GM21529 (cell line): ENCODE measurements around the gene NUCB2.
"Not testable (repeated sequence)": the region's sequence is repeated elsewhere in the genome, so short reads cannot be mapped to it uniquely, and the experiment has no call there.

Experiments
- ATAC-seq: cut with Tn5 transposase; IDR thresholded peaks from one replicate; pipeline ENCODE4 v1.9.1; 2021; ENCODE audit not compliant: unreplicated experiment

NUCB2 gene

DNA sequence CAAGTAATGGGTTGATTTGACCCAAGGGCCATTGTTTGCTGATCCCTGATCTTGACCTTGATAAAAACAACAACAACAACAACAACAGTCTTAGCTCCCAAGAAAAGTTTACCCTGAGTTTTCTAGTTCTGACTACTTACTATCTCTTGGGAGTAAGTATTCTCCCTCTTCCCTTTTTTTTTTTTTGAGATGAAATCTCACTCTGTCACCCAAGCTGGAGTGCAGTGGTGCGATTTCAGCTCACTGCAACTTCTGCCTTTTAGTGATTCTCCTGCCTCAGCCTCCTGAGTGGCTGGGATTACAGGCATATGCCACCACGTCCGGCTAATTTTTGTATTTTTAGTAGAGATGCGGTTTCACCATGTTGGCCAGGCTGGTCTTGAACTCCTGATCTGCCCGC lies 8.0 kb upstream of the NUCB2 start:
- not testable (repeated sequence) for ATAC-seq

DNA sequence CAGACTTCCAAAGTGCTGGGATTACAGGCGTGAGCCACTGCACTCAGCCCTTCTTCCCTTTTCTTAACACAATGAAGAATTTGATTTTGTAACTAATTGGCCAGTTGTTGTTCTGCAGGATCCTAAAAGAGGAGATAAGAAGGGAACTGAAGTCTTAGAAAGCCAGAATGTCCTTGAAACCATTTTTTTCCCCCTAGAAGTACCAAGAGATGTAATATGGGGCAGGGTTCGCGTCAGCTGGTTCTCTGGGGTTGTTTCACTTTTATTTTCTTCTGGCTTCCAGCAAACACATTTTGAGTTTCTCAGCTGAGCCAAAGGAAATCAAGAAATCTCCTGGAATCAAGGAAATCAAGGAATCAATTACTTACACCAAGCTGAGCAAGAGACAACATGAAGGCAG lies 7.6 kb upstream of the NUCB2 start:
- no peak for ATAC-seq

DNA sequence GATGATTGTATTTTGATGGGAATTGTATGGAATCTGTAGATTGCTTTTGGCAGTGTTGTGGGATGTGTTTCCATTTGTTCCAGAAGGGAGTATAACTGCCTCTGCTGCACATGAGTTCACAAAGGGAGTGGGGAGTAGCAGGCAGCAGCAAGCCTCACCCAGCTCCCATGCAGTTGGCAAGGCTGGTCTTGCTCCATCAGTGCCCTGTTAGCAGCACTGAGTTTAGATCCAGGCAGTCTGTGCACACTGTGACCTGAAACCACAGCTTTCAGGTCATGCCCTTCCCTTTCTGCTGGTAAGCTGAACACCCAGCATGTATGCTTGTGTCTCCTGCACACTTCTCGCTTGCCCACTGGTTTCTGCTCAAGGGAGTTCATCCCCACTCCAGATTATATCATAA lies 3.7 kb upstream of the NUCB2 start:
- no peak for ATAC-seq

DNA sequence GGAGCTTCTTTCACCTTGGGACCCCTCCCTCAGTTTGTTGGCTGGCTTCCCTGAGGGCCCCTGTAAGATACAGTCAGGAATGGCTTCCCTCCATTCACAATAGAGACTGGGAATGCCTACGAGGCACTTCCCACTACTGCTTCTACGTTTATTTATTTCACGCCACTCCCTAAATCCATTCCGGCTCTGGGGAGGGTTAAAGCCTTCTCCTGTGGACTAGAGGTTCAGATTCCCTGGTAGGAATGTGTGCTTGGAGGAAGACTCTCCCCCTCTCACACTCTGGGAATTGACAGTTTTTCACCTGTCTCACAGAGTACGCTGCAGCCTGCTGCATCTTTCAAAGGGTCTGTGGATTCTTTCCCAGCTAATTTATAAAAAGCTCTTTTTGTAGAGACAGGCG lies 3.3 kb upstream of the NUCB2 start:
- no peak for ATAC-seq

DNA sequence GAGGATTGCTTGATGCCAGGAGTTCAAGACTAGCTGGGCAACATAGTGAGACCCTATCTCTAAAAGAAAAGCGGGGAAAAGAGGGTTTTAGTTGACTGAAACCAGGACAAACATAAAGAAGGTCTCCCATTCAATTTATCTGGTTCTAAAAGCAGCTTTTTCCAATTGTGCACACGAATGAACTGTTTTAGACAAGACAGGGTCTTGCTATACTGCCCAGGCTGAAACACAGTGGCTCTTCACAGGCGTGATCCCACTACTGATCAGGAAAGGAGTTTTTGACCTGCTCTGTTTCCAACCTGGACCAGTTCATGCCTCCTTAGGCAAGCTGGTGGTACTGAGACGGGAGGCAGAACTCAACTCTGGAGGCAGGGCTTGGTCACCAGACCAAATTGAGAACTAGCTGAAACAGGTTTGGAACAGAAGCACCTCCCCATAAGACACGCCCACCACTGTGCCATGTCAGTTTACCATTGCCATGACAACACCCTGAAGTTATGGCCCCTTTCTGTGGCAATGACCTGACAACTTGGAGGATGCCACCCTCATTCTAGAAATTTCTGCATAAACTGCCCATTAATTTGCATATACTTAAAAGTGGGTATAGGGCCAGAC lies 2.8 kb upstream of the NUCB2 start:
- ATAC-seq, result no peak

DNA sequence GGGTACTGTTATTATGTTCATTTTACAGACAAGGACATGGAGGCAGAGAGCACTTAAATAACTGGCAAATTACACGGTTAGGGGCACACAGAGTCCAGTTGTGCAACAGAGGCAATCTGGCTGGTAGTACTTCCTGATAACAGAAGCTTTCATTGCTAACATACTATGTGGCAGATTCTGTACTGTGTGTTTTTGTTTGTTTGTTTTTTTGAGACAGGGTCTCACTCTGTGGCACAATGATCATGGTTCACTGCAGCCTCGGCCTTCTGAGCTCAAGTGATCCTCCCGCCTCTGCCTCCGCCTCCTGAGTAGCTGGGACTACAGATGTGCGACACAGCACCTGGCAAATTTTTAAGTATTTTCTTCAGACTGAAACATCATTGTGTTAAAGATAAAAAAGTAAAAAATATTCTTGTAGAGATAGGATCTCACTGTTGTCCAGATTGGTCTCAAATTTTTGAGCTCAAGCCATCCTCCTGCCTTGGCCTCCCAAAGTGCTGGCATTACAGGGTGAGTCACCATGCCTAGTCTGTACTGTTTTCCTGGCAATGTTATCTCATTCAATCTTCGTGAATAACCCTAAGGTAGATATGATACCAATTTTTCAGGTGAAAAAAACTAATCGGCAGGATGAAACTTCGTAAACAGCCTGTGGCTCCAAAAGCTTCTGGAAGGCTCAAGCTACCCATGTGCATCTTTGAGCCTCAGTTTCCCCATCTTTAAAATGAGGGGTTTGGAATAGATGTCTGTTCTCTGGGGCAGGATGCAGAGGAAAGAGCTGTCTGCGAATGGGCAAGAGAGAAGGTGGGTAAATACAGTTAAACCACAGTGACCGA lies 921 bp upstream of the NUCB2 start:
- ATAC-seq, result no peak

DNA sequence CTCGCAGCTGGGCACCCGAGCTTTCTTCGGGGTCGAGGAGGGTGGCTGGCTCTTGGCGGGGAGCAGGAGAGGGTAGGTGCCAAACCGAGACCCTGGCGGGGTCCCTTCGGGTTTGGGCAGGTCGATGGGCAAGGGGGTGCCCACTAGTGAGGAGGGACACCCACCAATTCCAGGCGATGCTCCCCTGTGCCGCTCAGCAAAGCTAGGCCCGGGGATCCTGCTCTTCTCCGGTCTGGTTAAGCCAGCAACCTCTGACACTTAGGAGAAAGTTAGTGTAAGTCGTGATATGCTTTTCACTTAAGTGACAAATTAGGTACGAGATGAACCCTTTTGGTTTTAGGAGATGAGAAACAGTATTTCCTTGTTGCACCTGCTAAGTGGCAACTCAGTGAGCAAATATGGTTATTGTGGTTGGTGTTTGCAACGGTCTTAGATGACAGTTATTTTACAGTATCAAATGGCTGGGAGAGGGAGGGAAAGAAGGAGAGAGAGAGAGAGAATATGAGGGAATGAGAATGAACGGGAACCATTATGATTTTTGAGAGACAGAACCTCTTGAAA lies 565 bp downstream of the NUCB2 start:
- peak; percentile 24 for ATAC-seq

DNA sequence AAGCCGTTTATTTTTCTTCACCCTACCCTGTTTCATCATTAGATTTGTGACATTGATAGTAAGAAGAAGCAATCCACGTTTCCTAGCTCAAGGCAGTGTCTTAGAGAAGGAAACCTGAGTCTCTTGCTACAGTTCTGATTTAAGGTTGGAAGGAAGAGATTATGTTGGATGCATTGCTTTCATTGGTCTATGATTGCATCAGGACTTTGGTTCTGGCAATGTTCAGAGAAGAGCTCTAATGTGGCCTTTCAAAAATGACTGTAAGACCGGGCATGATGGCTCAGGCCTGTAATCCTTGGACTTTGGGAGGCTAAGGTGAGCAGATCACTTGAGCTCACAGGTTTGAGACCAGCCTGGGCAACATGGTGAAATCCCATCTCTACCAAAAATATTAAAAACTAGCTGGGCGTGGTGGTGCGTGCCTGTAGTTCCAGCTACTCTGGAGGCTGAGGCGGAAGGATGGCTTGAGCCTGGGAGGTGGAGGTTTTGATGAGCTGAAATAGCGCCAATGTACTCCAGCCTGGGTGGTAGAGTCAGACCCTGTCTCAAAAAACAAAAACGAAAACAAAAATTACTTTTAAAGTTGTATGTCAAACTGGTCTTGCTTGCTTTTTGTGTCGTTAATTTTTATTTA lies 4.1 kb downstream of the NUCB2 start:
- no peak for ATAC-seq

DNA sequence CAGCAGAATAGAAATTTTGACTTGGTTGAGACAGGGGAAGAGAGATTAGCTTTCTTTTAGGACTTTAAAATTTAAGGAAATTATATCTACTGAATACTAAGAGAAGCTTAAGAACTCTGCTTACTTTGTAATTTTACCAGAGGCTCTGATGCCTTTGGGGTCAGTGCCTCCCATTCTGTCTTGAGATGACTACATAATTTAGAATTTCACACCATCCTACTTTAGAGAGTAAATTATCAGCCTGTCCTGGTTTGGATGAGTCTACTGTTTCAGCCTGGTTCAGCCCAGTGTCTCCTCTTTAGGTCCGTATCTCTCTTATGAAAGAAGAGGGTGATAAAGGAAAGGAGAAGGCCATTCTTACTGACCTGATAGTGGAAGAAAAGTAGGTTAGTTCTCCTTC lies 9.8 kb downstream of the NUCB2 start:
- no peak for ATAC-seq

DNA sequence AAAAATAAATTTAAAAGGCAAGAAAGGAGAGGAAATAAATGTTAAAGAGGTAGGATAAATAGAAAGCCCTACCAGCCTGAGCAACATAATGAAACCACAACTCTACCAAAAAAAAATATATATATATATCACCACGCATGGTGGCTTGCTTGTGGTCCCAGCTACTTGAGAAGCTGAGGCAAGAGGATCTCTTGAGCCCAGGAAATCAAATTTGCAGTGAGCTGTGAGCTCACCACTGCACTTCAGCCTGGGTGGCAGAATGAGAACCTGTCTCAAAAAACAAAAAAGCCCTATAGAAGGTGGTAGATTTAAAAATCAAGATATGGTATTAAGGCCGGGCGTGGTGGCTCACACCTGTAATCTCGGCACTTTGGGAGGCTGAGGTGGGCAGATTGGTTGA lies 10.5 kb downstream of the NUCB2 start:
- ATAC-seq, result no peak

DNA sequence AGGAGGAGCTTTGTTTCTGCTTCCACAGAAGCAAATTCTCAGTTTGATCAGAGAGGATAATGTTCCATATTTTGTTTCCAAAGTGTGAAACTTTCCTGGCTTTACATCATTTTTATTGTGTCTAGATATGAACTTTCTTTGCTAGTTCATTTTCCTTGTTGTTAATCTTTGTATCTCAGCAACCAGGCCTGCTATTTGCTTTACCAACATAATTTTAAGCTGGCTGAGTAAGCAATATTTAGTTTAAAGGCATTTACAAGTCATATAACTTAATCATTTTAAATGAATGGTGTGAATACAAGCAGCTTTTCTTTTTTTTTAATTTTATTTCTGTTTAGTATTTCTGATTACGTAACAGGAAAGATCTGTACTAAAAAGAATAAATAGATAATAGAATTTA lies 15.2 kb downstream of the NUCB2 start:
- ATAC-seq, result no peak

DNA sequence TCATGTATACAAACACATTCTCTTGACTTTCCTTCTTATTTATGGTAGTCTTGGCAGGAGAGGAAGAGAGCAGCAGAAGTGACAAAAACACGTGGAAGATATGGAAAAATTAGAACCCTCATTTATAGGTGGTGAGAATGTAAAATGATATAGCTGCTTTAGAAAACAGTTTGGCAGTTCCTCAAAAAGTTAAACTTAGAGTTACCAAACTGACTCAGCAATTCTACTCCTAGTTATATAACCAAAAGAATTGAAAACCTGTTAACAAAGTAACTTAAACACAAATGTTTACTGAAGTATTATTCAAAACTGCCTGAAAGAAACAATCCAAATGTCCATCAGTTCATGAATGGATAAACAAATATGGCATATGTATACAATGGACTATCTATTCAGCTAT lies 16.8 kb downstream of the NUCB2 start:
- no peak for ATAC-seq

DNA sequence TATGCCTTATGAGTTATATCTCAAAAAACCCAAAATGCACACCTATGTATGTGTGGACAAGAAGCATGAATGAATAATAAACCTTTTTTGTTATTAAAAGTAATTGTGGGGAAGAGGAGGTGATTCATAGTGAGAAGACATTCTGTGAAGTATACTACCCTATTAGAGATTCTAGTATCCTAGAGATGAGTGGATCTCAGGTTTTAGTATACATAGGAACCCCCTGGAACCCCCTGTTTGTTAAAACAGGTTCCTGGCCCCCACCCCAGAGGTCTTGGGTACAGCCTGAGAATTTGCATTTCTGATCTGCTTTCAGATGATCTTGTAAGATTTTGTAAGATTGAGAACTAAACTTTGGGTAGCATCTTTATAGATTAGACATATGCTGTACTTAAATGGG lies 17.5 kb downstream of the NUCB2 start:
- ATAC-seq, result peak; percentile 51

DNA sequence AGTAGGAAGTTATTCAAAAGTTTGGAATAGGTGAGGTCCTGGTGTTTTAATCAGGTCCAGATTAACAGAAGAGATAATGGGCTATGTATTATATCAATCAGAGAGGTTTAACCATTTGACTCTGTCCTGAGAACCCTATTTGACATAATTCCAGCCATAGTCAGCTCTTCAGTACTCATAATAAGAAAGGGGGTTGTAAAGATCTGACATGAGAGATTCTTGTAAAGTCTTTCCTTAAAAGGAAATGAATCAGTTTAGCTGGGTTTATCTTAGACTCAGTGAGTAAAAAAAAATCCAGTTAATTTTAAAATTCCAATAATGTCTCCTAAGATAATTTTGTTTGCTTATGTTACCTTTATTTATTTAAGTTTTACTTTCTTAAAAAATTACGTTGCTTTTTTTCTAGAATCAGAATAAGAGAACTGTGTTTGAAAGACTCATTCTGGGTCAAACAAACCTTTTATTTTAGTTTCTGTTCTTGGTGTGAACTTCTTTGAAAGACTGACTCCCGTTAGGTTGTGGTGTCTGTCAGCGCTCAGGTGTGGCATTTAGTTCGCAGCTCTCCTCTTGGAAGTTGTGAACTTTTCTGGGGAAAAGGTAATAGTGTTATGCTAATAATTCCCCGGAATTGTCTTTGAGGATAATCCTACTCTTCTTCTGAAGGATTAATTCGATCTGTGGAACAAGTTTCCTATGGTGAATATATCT lies 20.5 kb downstream of the NUCB2 start:
- ATAC-seq, result no peak

DNA sequence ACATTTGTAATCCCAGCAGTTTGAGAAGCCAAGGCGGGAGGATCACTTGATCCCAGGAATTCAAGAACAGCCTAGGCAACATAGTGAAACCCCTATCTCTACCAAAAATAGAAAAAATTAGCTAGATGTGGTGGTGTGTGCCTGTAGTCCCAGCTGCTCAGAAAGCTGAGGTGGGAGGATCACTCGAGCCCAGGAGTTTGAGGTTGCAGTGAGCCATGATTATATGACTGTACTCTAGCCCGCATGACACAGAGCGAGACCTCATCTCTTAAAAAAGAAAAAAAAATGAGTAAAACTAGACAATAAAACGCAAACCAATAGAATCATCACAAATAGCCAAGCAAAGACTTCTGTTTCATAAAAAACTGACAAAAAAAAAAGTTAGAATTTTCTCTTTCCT lies 21.8 kb downstream of the NUCB2 start:
- ATAC-seq, result peak; percentile 83

DNA sequence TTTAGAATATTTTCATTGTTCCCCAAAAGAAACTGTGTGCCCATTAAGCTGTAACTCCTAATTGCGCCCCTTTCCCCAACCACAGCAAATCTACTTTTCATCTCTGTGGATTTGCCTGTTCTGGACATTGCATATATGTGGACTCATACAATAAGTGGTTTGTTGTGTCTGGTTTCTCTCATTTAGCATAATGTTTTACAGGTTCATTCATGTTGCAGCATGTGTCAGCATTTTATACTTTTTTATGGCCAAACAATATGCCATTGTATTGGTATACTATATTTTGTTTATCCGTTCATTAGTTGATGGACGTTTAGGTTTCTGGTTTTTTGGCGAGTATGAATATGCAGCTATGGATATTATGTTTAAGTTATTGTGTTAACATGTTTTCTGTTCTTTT lies 23.8 kb downstream of the NUCB2 start:
- ATAC-seq, result no peak

DNA sequence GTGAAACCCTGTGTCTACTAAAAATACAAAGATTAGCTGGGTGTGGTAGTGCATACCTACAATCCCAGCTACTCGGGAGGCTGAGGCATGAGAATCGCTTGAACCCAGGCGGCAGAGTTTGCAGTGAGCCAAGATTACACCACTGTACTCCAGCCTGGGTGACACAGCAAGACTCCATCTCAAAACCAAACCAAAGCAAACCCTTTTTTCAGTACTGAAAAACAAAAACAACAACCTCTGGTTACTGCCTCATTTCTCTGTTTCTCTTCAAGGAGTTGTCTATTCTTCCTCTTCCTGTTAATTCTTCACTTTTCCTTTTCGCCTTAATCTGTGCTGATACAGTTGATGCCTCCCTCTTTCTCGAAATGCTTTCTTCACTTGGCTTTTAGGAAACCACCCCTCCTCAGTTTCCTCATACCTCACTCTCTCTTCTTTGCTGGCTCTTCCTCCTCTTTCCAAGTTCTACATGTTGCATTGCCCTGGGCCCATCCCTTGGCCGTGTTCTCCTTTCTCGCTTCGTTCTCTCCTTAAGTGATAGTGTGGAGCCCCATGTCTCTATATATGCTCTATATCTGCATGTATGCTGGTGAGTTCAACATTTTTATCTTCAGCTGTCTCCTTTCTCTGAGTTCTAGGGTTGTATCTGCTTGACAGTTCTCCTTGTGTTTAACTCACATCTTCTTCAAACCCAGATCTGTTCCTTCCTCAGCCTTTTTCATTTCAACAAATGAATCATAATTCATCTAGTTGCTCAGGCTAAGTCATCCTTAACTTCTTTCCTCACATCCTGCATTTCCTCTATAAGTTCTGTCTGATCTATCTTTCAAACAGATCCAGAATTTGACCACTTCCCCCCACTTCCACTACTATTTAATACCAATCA lies 37.1 kb downstream of the NUCB2 start:
- ATAC-seq, result no peak

DNA sequence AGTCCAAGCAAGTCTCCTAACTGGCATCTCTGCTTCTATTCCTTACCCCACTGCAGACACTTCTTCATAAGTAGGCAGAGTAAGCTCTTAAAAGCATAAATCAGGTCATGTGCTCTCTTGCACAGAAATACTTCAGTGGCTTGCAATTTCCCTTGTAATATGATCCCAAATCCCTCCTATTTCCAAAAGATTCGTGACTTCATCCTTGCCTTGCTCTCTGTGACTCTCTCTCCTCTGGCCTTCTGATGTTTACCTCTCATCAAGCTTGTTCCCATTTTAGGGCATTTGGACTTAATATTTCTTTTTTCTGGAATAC lies 37.7 kb downstream of the NUCB2 start:
- no peak for ATAC-seq

DNA sequence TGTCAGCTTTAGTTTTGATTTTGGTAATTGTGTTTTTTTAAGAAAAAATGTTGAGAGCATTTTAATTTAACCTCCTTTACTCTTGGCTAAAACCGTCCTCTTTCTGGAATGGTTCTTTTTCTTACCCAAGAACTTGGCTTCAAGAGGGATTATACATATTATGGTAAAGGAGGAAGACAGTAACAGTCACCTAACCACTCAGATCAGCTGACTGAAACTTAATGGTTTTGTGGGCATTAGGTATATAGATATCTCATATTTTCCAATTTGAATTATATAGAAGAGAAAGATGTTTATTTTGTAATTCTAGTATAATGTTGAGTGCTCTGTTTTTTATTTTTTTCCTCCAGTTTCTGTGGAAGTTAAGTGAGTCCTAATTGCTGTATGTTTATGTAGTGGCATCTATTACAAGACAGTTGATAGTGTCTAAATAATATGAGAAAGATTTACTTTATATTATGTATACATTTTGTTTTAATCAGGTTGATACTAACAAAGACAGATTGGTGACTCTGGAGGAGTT lies 38.4 kb downstream of the NUCB2 start:
- ATAC-seq, result no peak

DNA sequence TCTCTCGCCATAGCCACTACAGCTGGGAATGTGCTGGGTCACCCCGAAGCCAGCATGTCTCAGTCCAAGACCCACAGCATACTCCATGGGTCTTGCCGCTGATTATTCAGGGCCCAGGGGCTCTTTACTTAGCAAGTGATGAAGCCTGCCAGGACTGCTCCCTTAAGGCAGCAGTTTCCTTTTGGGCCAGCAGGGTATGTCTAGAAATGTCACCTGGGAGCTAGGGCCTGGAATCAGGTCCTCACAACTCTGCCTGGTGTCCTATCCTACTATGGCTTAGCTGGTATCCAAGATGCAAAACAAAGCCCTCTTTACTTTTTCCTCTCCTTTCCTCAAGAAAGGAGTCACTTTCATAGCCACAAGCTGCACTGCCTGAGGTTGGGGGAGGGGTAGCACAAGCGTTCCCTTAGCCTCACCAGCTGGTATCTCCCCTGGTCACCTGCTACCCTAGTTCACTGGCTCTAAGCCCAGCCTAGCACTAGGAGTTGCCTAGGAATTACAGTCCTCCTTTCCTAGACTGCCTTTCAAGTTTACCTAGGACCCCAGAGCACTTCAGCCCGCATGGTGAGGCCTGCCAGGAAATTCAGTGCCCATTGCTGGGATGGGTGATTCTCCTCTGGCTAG lies 52.4 kb downstream of the NUCB2 start:
- ATAC-seq, result no peak
